ENCODE measurements around the gene HLA-DRA.

DNA sequence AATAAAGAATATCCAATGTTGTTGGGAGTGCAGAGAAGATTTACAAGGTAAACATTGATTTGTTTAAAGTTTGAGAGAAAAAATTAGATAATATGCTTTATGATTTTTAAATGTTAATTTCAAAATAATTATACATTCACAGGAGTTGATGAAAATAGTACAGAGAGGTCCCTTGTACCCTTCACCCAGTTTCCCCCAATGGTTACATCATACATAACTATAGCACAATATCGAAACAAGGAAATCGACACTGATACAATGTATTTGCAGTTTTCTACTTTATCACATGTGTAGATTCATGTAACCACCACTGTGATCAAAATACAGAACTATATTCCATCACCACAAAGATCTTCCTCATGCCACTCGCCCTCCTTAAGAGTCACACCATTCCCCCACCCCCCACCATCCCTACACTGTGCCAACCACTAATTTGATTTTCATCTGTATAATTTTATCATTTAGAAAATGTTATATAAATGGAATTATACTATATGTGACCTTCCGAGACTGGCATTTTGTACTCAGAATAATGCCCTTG is 11.7 kb upstream of the HLA-DRA start:
- TF ChIP-seq CTCF (IDR thresholded peaks at IDR 0.05) (no peak), POLR2A (IDR thresholded peaks at IDR 0.05) (no peak)
